Colonic mucosa (tissue), 4 donors: ENCODE measurements around the gene PEX11G. TPM values are rescaled to one million over a fixed set of nuclear protein-coding genes. Genes with fewer than 3 reads are reported as not detected.
A peak's percentile ranks its signal among the peaks of the same experiment; 100 is the strongest.

Experiments used
- DNase-seq: peaks from one replicate; pipeline ENCODE4 v3.0.0-alpha.2; 2020
- H3K27ac ChIP-seq: fragments of 200-600 bp; one replicate; pipeline ENCODE4 v1.8.0; 2021
- H3K27me3 ChIP-seq: fragments of 200-600 bp; one replicate; pipeline ENCODE4 v1.8.0; 2021
- H3K36me3 ChIP-seq: fragments of 200-600 bp; one replicate; pipeline ENCODE4 v1.8.0; 2021
- H3K4me1 ChIP-seq: fragments of 200-600 bp; one replicate; pipeline ENCODE4 v1.8.0; 2021; ENCODE audit warnings: mild to moderate bottlenecking
- H3K4me3 ChIP-seq: fragments of 200-600 bp; one replicate; pipeline ENCODE4 v1.8.0; 2021
- H3K9ac ChIP-seq, 2 donors: one replicate each; pipeline ENCODE4 v1.7.0; 2013; ENCODE audit warnings: control low read depth in 2 of 2, low read depth in 2 of 2, low read length in 2 of 2
- H3K9me3 ChIP-seq: fragments of 200-600 bp; one replicate; pipeline ENCODE4 v1.8.0; 2021
- CTCF ChIP-seq: fragments of 200-600 bp; IDR thresholded peaks from one replicate; pipeline ENCODE4 v1.8.0; 2022; ENCODE audit warnings: antibody characterized with exemption, mild to moderate bottlenecking
- intact Hi-C: fragments of 100-400 bp; cut with DNase I; formaldehyde crosslinking; loops from one replicate; pipeline ENCODE4 v1.14.1; 2022
- total RNA-seq, 2 donors: library from RNA; stranded (reverse); fragmentation: NEBNext Ultra II Directional in 1 of 2; extraction: Animal tissue kit (Norgen Biotek cat#: 25700) in 1 of 2; gene quantifications; one replicate each; pipeline ENCODE4 v1.2.1, GENCODE V29; 2021
- donor health status: healthy.
- donor health status: DM: no; HTN: no; CAD: no.
- donor health status: DM: no; HTN: no; CAD: no.

Gene PEX11G
- total RNA-seq, 2 donors from 2014 or later, result 5.7 to 6.6 TPM

- peak overlapping the region; percentile 0 for H3K27ac ChIP-seq
- no peaks in the 10 kb centered on the region for H3K9me3 ChIP-seq
- TF ChIP-seq CTCF, result no peak
- H3K4me1 ChIP-seq, result peaks cover 10% of the 10 kb centered on the region
- no peak for DNase-seq
- no peaks in the 10 kb centered on the region for H3K36me3 ChIP-seq
- intact Hi-C loops, result no loop called here
- peak overlapping the region; percentile 46 to 72 for H3K9ac ChIP-seq
- H3K27me3 ChIP-seq, result no peaks in the 10 kb centered on the region
- H3K4me3 ChIP-seq, result peak overlapping the region; percentile 95
Measured at GRCh38 chr19:7522923-7523667, 34.3 kb upstream of the PEX11G start.

GRCh38 chr19:7522072-7522922 is 33.5 kb upstream of the PEX11G start, which contains the start of gene MCOLN1:
Gene MCOLN1 (plus strand): TSS chr19:7522624. CDS start chr19:7522751, 127 bp downstream.
- intact Hi-C loops, result no loop called here
- peak; percentile 99 for DNase-seq
- peak within 1 kb of the TSS; percentile 0 for H3K27ac ChIP-seq
- no peaks in the 10 kb centered on the region for H3K36me3 ChIP-seq
- TF ChIP-seq CTCF, result no peak
- peaks cover 10% of the 10 kb centered on the region for H3K4me1 ChIP-seq
- H3K9me3 ChIP-seq, result no peaks in the 10 kb centered on the region
- no peaks in the 10 kb centered on the region for H3K27me3 ChIP-seq
- H3K9ac ChIP-seq, result peak within 1 kb of the TSS; percentile 46 to 72
- H3K4me3 ChIP-seq, result peak within 1 kb of the TSS; percentile 95

GRCh38 chr19:7521551-7522071 is 32.8 kb upstream of the PEX11G start:
- H3K4me1 ChIP-seq, result peaks cover 10% of the 10 kb centered on the region
- no peak overlapping the region for H3K27ac ChIP-seq
- no peak for TF ChIP-seq CTCF
- H3K4me3 ChIP-seq, result peak overlapping the region; percentile 95
- no peaks in the 10 kb centered on the region for H3K27me3 ChIP-seq
- H3K9me3 ChIP-seq, result no peaks in the 10 kb centered on the region
- intact Hi-C loops, result no loop called here
- H3K36me3 ChIP-seq, result no peaks in the 10 kb centered on the region
- DNase-seq, result no peak
- H3K9ac ChIP-seq, result peak overlapping the region in 1 of 2 donors; percentile 6

GRCh38 chr19:7520131-7521051 is 31.6 kb upstream of the PEX11G start:
- Histone ChIP-seq H3K27ac (no peak overlapping the region), H3K4me3 (no peak overlapping the region), H3K9ac (no peak overlapping the region), H3K36me3 (no peaks in the 10 kb centered on the region), H3K9me3 (no peaks in the 10 kb centered on the region), H3K27me3 (no peaks in the 10 kb centered on the region), H3K4me1 (peaks cover 10% of the 10 kb centered on the region)
- intact Hi-C loops, result no loop called here
- no peak for TF ChIP-seq CTCF
- DNase-seq, result no peak
